CD4-positive, alpha-beta T cell treated with Interleukin-6 for 4 hours (primary cell): ENCODE measurements around the gene SRPRA.
"Not testable (repeated sequence)": the region's sequence is repeated elsewhere in the genome, so short reads cannot be mapped to it uniquely, and the experiment has no call there.

Experiments
- DNase-seq: peaks from one replicate; pipeline ENCODE4 v3.0.0-alpha.2; 2020; ENCODE audit warnings: mixed read lengths

Gene SRPRA

GRCh38 chr11:126282736-126283591 lies 14.3 kb upstream of the SRPRA start, which contains the start of gene TIRAP:
Gene TIRAP, plus strand, starts transcription at chr11:126283093. Its CDS starts 7,802 bp downstream, at chr11:126290895.
- DNase-seq: peak; percentile 70

- peak; percentile 53 for DNase-seq
Measured at GRCh38 chr11:126282361-126282735, 13.7 kb upstream of the SRPRA start.

- no peak for DNase-seq
Measured at GRCh38 chr11:126281666-126282175, 13.0 kb upstream of the SRPRA start.

GRCh38 chr11:126281245-126281644 lies 12.6 kb upstream of the SRPRA start:
- no peak for DNase-seq

- peak; percentile 28 for DNase-seq
Measured at GRCh38 chr11:126280595-126280994, 11.9 kb upstream of the SRPRA start.

GRCh38 chr11:126279191-126279590 lies 10.5 kb upstream of the SRPRA start:
- no peak for DNase-seq

- DNase-seq: no peak
Measured at GRCh38 chr11:126277780-126278179, 9.1 kb upstream of the SRPRA start.

- no peak for DNase-seq
Measured at GRCh38 chr11:126277322-126277721, 8.6 kb upstream of the SRPRA start.

- no peak for DNase-seq
Measured at GRCh38 chr11:126268361-126268707, 361 bp downstream of the SRPRA start.

GRCh38 chr11:126267650-126268049 lies 1.0 kb downstream of the SRPRA start:
- DNase-seq: no peak

- DNase-seq: no peak
Measured at GRCh38 chr11:126265811-126266210, 2.9 kb downstream of the SRPRA start.

- DNase-seq: no peak
Measured at GRCh38 chr11:126263489-126263888, 5.2 kb downstream of the SRPRA start.

GRCh38 chr11:126262216-126262615 lies 6.5 kb downstream of the SRPRA start:
- DNase-seq: no peak

GRCh38 chr11:126257764-126258163 lies 10.9 kb downstream of the SRPRA start:
- no peak for DNase-seq

GRCh38 chr11:126257144-126257543 lies 11.6 kb downstream of the SRPRA start:
- no peak for DNase-seq

GRCh38 chr11:126256216-126256615 lies 12.5 kb downstream of the SRPRA start:
- DNase-seq: no peak

- DNase-seq: not testable (repeated sequence)
Measured at GRCh38 chr11:126255507-126255906, 13.2 kb downstream of the SRPRA start.

GRCh38 chr11:126254819-126255218 lies 13.9 kb downstream of the SRPRA start:
- no peak for DNase-seq

GRCh38 chr11:126253265-126253664 lies 15.4 kb downstream of the SRPRA start:
- DNase-seq: no peak

- DNase-seq: no peak
Measured at GRCh38 chr11:126246636-126247035, 22.1 kb downstream of the SRPRA start.

- no peak for DNase-seq
Measured at GRCh38 chr11:126233391-126233790, 35.3 kb downstream of the SRPRA start.

- DNase-seq: no peak
Measured at GRCh38 chr11:126232683-126233082, 36.0 kb downstream of the SRPRA start.

GRCh38 chr11:126231725-126232459 lies 36.8 kb downstream of the SRPRA start:
- DNase-seq: no peak
